Measurements from ENCODE around the gene FUT9. TPM values are rescaled to one million over a fixed set of nuclear protein-coding genes. Genes with fewer than 3 reads are reported as not detected.

Gene FUT9
- total and polyA plus RNA-seq, 2 of the 13 experiments (the other 11 are each of a cell fraction or from before 2014, with no cell fraction given) = 0.01 TPM; not detected in 1

DNA sequence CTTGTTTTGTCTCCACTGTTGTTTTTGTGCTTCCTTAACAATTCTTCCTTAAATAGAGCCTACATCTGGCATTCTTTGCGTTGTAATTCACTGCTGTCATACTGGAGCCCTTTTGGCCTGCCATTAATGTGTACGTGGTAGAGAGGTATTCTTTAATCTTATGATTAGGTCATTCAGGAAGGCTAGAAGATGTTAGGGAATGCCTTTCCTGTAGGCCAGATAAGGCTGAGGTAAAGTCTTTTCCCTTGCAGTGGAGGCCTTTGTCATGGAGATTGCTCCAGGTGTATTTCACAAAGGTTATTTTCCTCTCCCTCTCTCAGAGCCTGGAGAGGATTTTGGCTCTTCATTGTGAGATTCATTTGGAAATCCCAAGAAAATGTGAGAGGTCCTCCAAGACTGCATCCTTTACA is 146.9 kb downstream of the FUT9 start:
- H3K79me2 ChIP-seq (ENCODE audit: insufficient read depth, low read length) = no peaks in the 10 kb centered on the region
- TF ChIP-seq ZNF556 (CRISPR knock-in tag; IDR thresholded peaks at IDR 0.05; ENCODE audit: borderline replicate concordance) = no peak
- no peak overlapping the region for H2AFZ ChIP-seq (ENCODE audit: low read length)
- H3K9ac ChIP-seq (ENCODE audit: insufficient read depth, low read depth, low read length) = no peak overlapping the region
- no peaks in the 10 kb centered on the region for H3K9me3 ChIP-seq (ENCODE audit: low read length)
- H3K4me1 ChIP-seq (ENCODE audit: insufficient read depth, low read length) = no peaks in the 10 kb centered on the region
- H3K36me3 ChIP-seq (replicated peaks in 1 of 2; ENCODE audit: control insufficient read depth in 1 of 2, insufficient read depth in 2 of 2, low read length in 2 of 2) = no peaks in the 10 kb centered on the region
- ChIA-PET POLR2A (no interaction called here), CTCF (ENCODE audit: low intra/inter-chr PET ratio, low total read pairs) (no interaction called here)
- in situ Hi-C loops (cut with HindIII; ENCODE audit: extremely low pct_ligation_motif_present, low pct_unique_long_range_greater_than_20kb) = no loop called here
- no peaks in the 10 kb centered on the region for H4K20me1 ChIP-seq (ENCODE audit: insufficient read depth, low read length)
- no peak overlapping the region for H3K4me3 ChIP-seq (replicated peaks in 1 of 3; ENCODE audit: insufficient read depth in 1 of 3, low read depth in 2 of 3, low read length in 3 of 3)
- WGBS (ENCODE audit: low lambda C conversion rate) = 0% methylated on average over 2 of the region's 2 CpGs
- no peak overlapping the region for H3K27ac ChIP-seq (ENCODE audit: extremely low read length, insufficient read depth, low read length)
- H3K4me2 ChIP-seq (ENCODE audit: low read depth, low read length) = no peak overlapping the region
- no peaks in the 10 kb centered on the region for H3K27me3 ChIP-seq (ENCODE audit: control insufficient read depth in 1 of 2, insufficient read depth in 2 of 2, low read length in 2 of 2)
- intact Hi-C loops (cut with micrococcal nuclease; ENCODE audit: unreplicated experiment) = no loop called here
- DNase-seq (ENCODE audit: low spot score) (no peak), ATAC-seq (no peak), FAIRE-seq (no peak)
- no TSS peak for BruUV-seq (replicated peaks)

DNA sequence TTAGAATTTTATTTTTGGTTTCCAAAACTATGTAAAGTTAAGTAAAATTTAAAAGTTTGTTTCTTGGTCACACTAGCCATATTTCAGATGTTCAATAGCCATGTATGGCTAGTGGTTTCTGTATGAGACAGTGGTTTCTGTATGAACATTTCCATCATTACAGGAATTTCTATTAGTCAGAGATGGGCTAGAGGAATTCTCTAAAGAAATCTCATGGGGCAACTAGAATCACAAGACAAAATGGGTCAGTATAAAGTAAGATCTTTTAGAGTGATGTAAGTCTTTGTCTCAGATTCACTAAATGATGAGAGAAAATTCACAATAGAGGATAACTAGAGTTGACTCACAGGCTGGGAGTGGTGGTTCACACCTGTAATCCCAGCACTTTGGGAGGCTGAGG is 149.0 kb downstream of the FUT9 start:
- intact Hi-C loops (cut with micrococcal nuclease; ENCODE audit: unreplicated experiment) = loop anchor here (1.0 kb wide), 1 partner anchor 16 kb away; no protein-coding TSS in a partner anchor
- Histone ChIP-seq H3K4me3 (replicated peaks in 1 of 3; ENCODE audit: insufficient read depth in 1 of 3, low read depth in 2 of 3, low read length in 3 of 3) (no peak overlapping the region), H3K4me1 (ENCODE audit: insufficient read depth, low read length) (no peaks in the 10 kb centered on the region), H3K79me2 (ENCODE audit: insufficient read depth, low read length) (no peaks in the 10 kb centered on the region), H3K36me3 (replicated peaks in 1 of 2; ENCODE audit: control insufficient read depth in 1 of 2, insufficient read depth in 2 of 2, low read length in 2 of 2) (no peaks in the 10 kb centered on the region), H4K20me1 (ENCODE audit: insufficient read depth, low read length) (no peaks in the 10 kb centered on the region), H3K9ac (ENCODE audit: insufficient read depth, low read depth, low read length) (no peak overlapping the region), H3K9me3 (ENCODE audit: low read length) (no peaks in the 10 kb centered on the region), H2AFZ (ENCODE audit: low read length) (no peak overlapping the region), H3K27me3 (ENCODE audit: control insufficient read depth in 1 of 2, insufficient read depth in 2 of 2, low read length in 2 of 2) (no peaks in the 10 kb centered on the region), H3K4me2 (ENCODE audit: low read depth, low read length) (no peak overlapping the region), H3K27ac (ENCODE audit: extremely low read length, insufficient read depth, low read length) (no peak overlapping the region)
- POLR2A ChIA-PET = no interaction called here
- CTCF ChIA-PET (ENCODE audit: low intra/inter-chr PET ratio, low total read pairs) = no interaction called here
- no TSS peak for BruUV-seq (replicated peaks)
- in situ Hi-C loops (cut with HindIII; ENCODE audit: extremely low pct_ligation_motif_present, low pct_unique_long_range_greater_than_20kb) = no loop called here
- DNase-seq (ENCODE audit: low spot score) (no peak), FAIRE-seq (no peak), ATAC-seq (no peak)
- TF ChIP-seq POLR2AphosphoS2 (IDR thresholded peaks at IDR 0.05; ENCODE audit: low read depth, low read length) = no peak
- no peak for TF ChIP-seq ATM (IDR thresholded peaks at IDR 0.05; ENCODE audit: borderline replicate concordance)
- no peak for TF ChIP-seq ESRRA (CRISPR knock-in tag; IDR thresholded peaks at IDR 0.05; ENCODE audit: low read depth)
- no peak for TF ChIP-seq MTA1 (CRISPR knock-in tag; IDR thresholded peaks at IDR 0.05; ENCODE audit: borderline replicate concordance)
- TF ChIP-seq HOXA5 (CRISPR knock-in tag; IDR thresholded peaks at IDR 0.05) = no peak
- TF ChIP-seq, protein P1, sequence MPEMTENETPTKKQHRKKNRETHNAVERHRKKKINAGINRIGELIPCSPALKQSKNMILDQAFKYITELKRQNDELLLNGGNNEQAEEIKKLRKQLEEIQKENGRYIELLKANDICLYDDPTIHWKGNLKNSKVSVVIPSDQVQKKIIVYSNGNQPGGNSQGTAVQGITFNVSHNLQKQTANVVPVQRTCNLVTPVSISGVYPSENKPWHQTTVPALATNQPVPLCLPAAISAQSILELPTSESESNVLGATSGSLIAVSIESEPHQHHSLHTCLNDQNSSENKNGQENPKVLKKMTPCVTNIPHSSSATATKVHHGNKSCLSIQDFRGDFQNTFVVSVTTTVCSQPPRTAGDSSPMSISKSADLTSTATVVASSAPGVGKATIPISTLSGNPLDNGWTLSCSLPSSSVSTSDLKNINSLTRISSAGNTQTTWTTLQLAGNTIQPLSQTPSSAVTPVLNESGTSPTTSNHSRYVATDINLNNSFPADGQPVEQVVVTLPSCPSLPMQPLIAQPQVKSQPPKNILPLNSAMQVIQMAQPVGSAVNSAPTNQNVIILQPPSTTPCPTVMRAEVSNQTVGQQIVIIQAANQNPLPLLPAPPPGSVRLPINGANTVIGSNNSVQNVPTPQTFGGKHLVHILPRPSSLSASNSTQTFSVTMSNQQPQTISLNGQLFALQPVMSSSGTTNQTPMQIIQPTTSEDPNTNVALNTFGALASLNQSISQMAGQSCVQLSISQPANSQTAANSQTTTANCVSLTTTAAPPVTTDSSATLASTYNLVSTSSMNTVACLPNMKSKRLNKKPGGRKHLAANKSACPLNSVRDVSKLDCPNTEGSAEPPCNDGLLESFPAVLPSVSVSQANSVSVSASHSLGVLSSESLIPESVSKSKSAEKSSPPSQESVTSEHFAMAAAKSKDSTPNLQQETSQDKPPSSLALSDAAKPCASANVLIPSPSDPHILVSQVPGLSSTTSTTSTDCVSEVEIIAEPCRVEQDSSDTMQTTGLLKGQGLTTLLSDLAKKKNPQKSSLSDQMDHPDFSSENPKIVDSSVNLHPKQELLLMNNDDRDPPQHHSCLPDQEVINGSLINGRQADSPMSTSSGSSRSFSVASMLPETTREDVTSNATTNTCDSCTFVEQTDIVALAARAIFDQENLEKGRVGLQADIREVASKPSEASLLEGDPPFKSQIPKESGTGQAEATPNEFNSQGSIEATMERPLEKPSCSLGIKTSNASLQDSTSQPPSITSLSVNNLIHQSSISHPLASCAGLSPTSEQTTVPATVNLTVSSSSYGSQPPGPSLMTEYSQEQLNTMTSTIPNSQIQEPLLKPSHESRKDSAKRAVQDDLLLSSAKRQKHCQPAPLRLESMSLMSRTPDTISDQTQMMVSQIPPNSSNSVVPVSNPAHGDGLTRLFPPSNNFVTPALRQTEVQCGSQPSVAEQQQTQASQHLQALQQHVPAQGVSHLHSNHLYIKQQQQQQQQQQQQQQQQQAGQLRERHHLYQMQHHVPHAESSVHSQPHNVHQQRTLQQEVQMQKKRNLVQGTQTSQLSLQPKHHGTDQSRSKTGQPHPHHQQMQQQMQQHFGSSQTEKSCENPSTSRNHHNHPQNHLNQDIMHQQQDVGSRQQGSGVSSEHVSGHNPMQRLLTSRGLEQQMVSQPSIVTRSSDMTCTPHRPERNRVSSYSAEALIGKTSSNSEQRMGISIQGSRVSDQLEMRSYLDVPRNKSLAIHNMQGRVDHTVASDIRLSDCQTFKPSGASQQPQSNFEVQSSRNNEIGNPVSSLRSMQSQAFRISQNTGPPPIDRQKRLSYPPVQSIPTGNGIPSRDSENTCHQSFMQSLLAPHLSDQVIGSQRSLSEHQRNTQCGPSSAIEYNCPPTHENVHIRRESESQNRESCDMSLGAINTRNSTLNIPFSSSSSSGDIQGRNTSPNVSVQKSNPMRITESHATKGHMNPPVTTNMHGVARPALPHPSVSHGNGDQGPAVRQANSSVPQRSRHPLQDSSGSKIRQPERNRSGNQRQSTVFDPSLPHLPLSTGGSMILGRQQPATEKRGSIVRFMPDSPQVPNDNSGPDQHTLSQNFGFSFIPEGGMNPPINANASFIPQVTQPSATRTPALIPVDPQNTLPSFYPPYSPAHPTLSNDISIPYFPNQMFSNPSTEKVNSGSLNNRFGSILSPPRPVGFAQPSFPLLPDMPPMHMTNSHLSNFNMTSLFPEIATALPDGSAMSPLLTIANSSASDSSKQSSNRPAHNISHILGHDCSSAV (CRISPR knock-in tag; IDR thresholded peaks at IDR 0.05; ENCODE audit: borderline replicate concordance) = no peak
- TF ChIP-seq FLYWCH1 (CRISPR knock-in tag; IDR thresholded peaks at IDR 0.05) = no peak
- TF ChIP-seq ZBTB42 (CRISPR knock-in tag; IDR thresholded peaks at IDR 0.05) = no peak
- no peak for TF ChIP-seq TBX2 (CRISPR knock-in tag; IDR thresholded peaks at IDR 0.05; ENCODE audit: borderline replicate concordance)
- TF ChIP-seq PHF8 (CRISPR knock-in tag; IDR thresholded peaks at IDR 0.05) = no peak
- TF ChIP-seq TOPORS (CRISPR knock-in tag; IDR thresholded peaks at IDR 0.05) = no peak
